B cell (primary cell): Measurements from ENCODE around the gene ABCA7. TPM values are rescaled to one million over a fixed set of nuclear protein-coding genes. Genes with fewer than 3 reads are reported as not detected.

ENCODE experiments used
- ATAC-seq: fragments of 200-7000 bp; cut with Tn5 transposase; one replicate; pipeline ENCODE4 v1.10.0; 2021; ENCODE audit warnings: low read depth, mild to moderate bottlenecking, moderate number of reproducible peaks, moderate library complexity
- CTCF ChIA-PET: fragments of 350-600 bp; sonication (Branson Sonifier 250); formaldehyde crosslinking; loops from one replicate; lab custom pipeline; 2021; ENCODE audit warnings: antibody characterized with exemption, inconsistent platforms; lab: Charles Lee
- POLR2A ChIA-PET: fragments of 350-600 bp; sonication (Branson Sonifier 250); formaldehyde crosslinking; loops from one replicate; lab custom pipeline; 2021; ENCODE audit warnings: antibody characterized with exemption; lab: Charles Lee
- DNase-seq: peaks from one replicate; pipeline ENCODE4 v3.0.0; 2013
- H2AFZ ChIP-seq: 2 replicates; pipeline ENCODE4 v1.6.1; 2012; ENCODE audit warnings: mild to moderate bottlenecking, low read depth, low read length; ENCODE audit not compliant: insufficient read depth, poor library complexity, severe bottlenecking
- H3K27ac ChIP-seq, 2 donors: 1 replicate in 1 of 2; 2 replicates in 1 of 2; pipeline ENCODE4 v1.5.1; 2012 to 2013; ENCODE audit warnings: low read length in 2 of 2, mild to moderate bottlenecking in 2 of 2, moderate library complexity in 1 of 2
- H3K27me3 ChIP-seq, 4 experiments: fragments of 200-600 bp in 1 of 4; sonication (generic) in 1 of 4; replicated peaks in 1 of 4; 1 replicate in 2 of 4; 2 replicates in 2 of 4; pipeline versions ENCODE4 v1.6.1 to v1.7.0; 2013 to 2016; ENCODE audit warnings: low read length in 3 of 4, mild to moderate bottlenecking in 2 of 4, mixed read lengths in 1 of 4, moderate library complexity in 1 of 4; ENCODE audit not compliant: insufficient read depth in 4 of 4, control insufficient read depth in 3 of 4; ENCODE audit errors: control extremely low read depth in 1 of 4
- H3K36me3 ChIP-seq, 2 experiments: replicated peaks in 1 of 2; 1 replicate in 1 of 2; 2 replicates in 1 of 2; pipeline versions ENCODE4 v1.6.1 to v1.7.1; 2013; ENCODE audit warnings: low read length in 1 of 2; ENCODE audit not compliant: insufficient read depth in 2 of 2, control insufficient read depth in 1 of 2; ENCODE audit errors: control extremely low read depth in 1 of 2, extremely low read depth in 1 of 2
- H3K4me1 ChIP-seq, 2 donors: fragments of 200-600 bp in 1 of 2; sonication (generic) in 1 of 2; 1 replicate in 1 of 2; 2 replicates in 1 of 2; pipeline versions ENCODE4 v1.5.1 to v1.6.1; 2013 to 2017; ENCODE audit warnings: low read length in 2 of 2; ENCODE audit not compliant: control insufficient read depth in 2 of 2, insufficient read depth in 2 of 2
- H3K4me2 ChIP-seq: replicated peaks from 2 replicates; pipeline ENCODE3; 2012; ENCODE audit warnings: mild to moderate bottlenecking, low read depth, low read length; ENCODE audit not compliant: poor library complexity, severe bottlenecking
- H3K4me3 ChIP-seq, 5 experiments: fragments of 200-600 bp in 1 of 5; sonication (generic) in 1 of 5; 1 replicate in 3 of 5; 2 replicates in 2 of 5; pipeline versions ENCODE4 v1.5.1 to v1.7.0; 2011 to 2016; ENCODE audit warnings: low read length in 4 of 5, mild to moderate bottlenecking in 4 of 5, low read depth in 2 of 5, control low read depth in 1 of 5, moderate library complexity in 1 of 5; ENCODE audit not compliant: insufficient read depth in 1 of 5; ENCODE audit errors: control extremely low read depth in 1 of 5, extremely low read depth in 1 of 5
- H3K79me2 ChIP-seq: fragments of 200-600 bp; sonication (generic); one replicate; pipeline ENCODE4 v1.6.0; 2016; ENCODE audit warnings: low read length; ENCODE audit not compliant: control insufficient read depth, insufficient read depth
- H3K9ac ChIP-seq: fragments of 200-600 bp; sonication (generic); 2 replicates; pipeline ENCODE4 v1.6.1; 2017; ENCODE audit warnings: mild to moderate bottlenecking, low read length, moderate library complexity
- H3K9me3 ChIP-seq, 3 donors: one replicate each; pipeline versions ENCODE4 v1.6.1 to v1.7.1; 2013; ENCODE audit warnings: low read length in 2 of 3; ENCODE audit not compliant: control insufficient read depth in 2 of 3, insufficient read depth in 1 of 3; ENCODE audit errors: control extremely low read depth in 1 of 3
- H4K20me1 ChIP-seq: 2 replicates; pipeline ENCODE4 v1.6.0; 2012; ENCODE audit warnings: mild to moderate bottlenecking, low read length; ENCODE audit not compliant: insufficient read depth, control insufficient read depth, poor library complexity, severe bottlenecking
- H3K27ac Mint-ChIP-seq: one replicate; pipeline ENCODE4 v1.8.0; 2021; ENCODE audit warnings: mixed read lengths
- H3K27me3 Mint-ChIP-seq: one replicate; pipeline ENCODE4 v1.8.0; 2021; ENCODE audit warnings: mixed read lengths
- H3K4me1 Mint-ChIP-seq: one replicate; pipeline ENCODE4 v1.8.0; 2021; ENCODE audit warnings: mixed read lengths
- H3K4me3 Mint-ChIP-seq: one replicate; pipeline ENCODE4 v1.8.0; 2021; ENCODE audit warnings: mixed read lengths
- H3K9me3 Mint-ChIP-seq: one replicate; pipeline ENCODE4 v1.8.0; 2022; ENCODE audit warnings: mixed read lengths; ENCODE audit not compliant: insufficient read depth
- CTCF ChIP-seq: fragments of 200-600 bp; IDR thresholded peaks from one replicate; pipeline ENCODE4 v1.8.0; 2022; ENCODE audit warnings: antibody characterized with exemption, mild to moderate bottlenecking
- EZH2 ChIP-seq: IDR thresholded peaks from 2 replicates; pipeline ENCODE4 v1.6.1; 2012; ENCODE audit warnings: borderline replicate concordance, low read depth, mild to moderate bottlenecking, moderate library complexity, low read length; ENCODE audit not compliant: insufficient read depth, poor library complexity, severe bottlenecking
- WGBS: methylation state at CpG from one replicate; pipeline ENCODE4 v1.1.5; 2013; ENCODE audit warnings: missing lambda C conversion rate; ENCODE audit not compliant: insufficient coverage; 5-methylcytosine and 5-hydroxymethylcytosine counted together
- intact Hi-C: fragments of 100-400 bp; cut with micrococcal nuclease; formaldehyde crosslinking; loops from one replicate; pipeline ENCODE4 v1.10.0; 2022
- polyA plus RNA-seq: library from polyadenylated mRNA; depleted of rRNA; stranded (reverse); fragments of >200 nt; gene quantifications from 2 replicates; pipeline ENCODE4 v1.2.3, GENCODE V29; 2012
- total RNA-seq, 2 donors: library from RNA; stranded (reverse); fragments of 120-200 nt in 1 of 2; gene quantifications; 1 replicate in 1 of 2; 2 replicates in 1 of 2; pipeline versions ENCODE4 v1.2.3 to v1.2.4, GENCODE V29; 2013 to 2022

ABCA7 gene
- total and polyA plus RNA-seq, 2 donors (not counting 1 experiment from before 2014, with no cell fraction given): 192 to 281 TPM

DNA sequence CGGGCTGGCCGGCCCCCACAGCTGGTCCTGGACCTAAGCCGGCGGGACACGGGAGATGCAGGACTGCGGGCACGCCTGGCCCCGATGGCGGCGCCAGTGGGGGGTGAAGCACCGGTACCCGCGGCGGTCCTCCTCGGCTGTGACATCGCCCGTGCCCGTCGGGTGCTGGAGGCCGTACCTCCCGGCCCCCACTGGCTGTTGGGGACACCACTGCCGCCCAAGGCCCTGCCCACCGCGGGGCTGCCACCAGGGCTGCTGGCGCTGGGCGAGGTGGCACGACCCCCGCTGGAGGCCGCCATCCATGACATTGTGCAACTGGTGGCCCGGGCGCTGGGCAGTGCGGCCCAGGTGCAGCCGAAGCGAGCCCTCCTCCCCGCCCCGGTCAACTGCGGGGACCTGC is 36.6 kb upstream of the ABCA7 start:
- WGBS: 92% methylated on average over 37 of the region's 37 CpGs
- Histone ChIP-seq H3K4me3 (no peak overlapping the region), H2AFZ (no peak overlapping the region), H4K20me1 (peaks cover 11% of the 10 kb centered on the region), H3K27ac (no peak overlapping the region), H3K36me3 (no peaks in the 10 kb centered on the region), H3K79me2 (no peaks in the 10 kb centered on the region), H3K4me2 (no peak overlapping the region), H3K9me3 (peaks cover 0 to 6% (median 0%) of the 10 kb centered on the region in 3 donors), H3K4me1 (peaks cover 11 to 13% of the 10 kb centered on the region in 2 donors), H3K27me3 (peaks cover 0 to 40% (median 21%) of the 10 kb centered on the region in 4 experiments), H3K9ac (no peak overlapping the region)
- no peak overlapping the region for H3K4me3 Mint-ChIP-seq
- no peak for ATAC-seq
- H3K4me1 Mint-ChIP-seq: peaks cover 10% of the 10 kb centered on the region
- no peak overlapping the region for H3K27ac Mint-ChIP-seq
- no peak for TF ChIP-seq CTCF
- TF ChIP-seq EZH2: no peak
- H3K9me3 Mint-ChIP-seq: no peaks in the 10 kb centered on the region
- ChIA-PET CTCF (interaction anchor here (0.6 to 0.7 kb wide), 2 partner anchors 55 to 1139 kb away, joined by 3 read pairs; no protein-coding TSS in a partner anchor), POLR2A (interaction anchor here (0.9 kb wide), 1 partner anchor 37 kb away, joined by 7 read pairs; the partner anchor contains the start of gene ABCA7)
- DNase-seq: no peak
- peaks cover 15% of the 10 kb centered on the region for H3K27me3 Mint-ChIP-seq
- intact Hi-C loops: no loop called here

DNA sequence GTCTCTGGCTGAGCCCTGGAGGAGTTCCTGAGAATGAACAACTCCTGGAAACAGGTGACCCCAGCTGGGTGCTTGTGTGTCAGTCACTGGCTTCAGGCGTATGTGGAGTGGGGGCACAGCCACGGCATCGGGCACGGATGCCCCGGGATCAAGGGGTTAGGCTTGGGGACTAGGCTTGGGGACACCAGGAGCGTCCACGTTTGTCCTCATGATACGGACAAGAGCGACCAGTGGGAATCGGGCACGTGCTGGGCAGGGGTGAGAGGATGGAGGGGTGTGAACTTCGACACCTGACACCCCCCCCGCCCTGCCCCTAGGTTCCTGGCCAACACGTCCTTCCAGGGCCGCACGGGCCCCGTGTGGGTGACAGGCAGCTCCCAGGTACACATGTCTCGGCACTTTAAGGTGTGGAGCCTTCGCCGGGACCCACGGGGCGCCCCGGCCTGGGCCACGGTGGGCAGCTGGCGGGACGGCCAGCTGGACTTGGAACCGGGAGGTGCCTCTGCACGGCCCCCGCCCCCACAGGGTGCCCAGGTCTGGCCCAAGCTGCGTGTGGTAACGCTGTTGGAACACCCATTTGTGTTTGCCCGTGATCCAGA is 35.6 kb upstream of the ABCA7 start:
- Histone ChIP-seq H3K4me1 (peaks cover 11 to 13% of the 10 kb centered on the region in 2 donors), H3K4me2 (no peak overlapping the region), H3K27me3 (peaks cover 0 to 30% (median 14%) of the 10 kb centered on the region in 4 experiments), H2AFZ (no peak overlapping the region), H4K20me1 (peaks cover 11% of the 10 kb centered on the region), H3K9me3 (peaks cover 0 to 3% (median 0%) of the 10 kb centered on the region in 3 donors), H3K9ac (no peak overlapping the region), H3K4me3 (no peak overlapping the region), H3K79me2 (no peaks in the 10 kb centered on the region), H3K27ac (no peak overlapping the region), H3K36me3 (no peaks in the 10 kb centered on the region)
- intact Hi-C loops: no loop called here
- peaks cover 10% of the 10 kb centered on the region for H3K4me1 Mint-ChIP-seq
- ChIA-PET CTCF (interaction anchor here (0.8 to 1.4 kb wide), 4 partner anchors 15 to 111 kb away, joined by 4 read pairs; partner anchors contain the start of genes MED16 and RNU6-9), POLR2A (interaction anchor here (0.7 to 1.1 kb wide), 2 partner anchors 24 to 62 kb away, joined by 3 to 4 read pairs; no protein-coding TSS in a partner anchor)
- WGBS: 83% methylated on average over 31 of the region's 32 CpGs
- TF ChIP-seq EZH2 (no peak), CTCF (no peak)
- H3K4me3 Mint-ChIP-seq: no peak overlapping the region
- H3K9me3 Mint-ChIP-seq: no peaks in the 10 kb centered on the region
- H3K27me3 Mint-ChIP-seq: peaks cover 8% of the 10 kb centered on the region
- DNase-seq (no peak), ATAC-seq (no peak)
- H3K27ac Mint-ChIP-seq: no peak overlapping the region
